Measurements from ENCODE around the gene MOGAT3.
"Not testable (repeated sequence)": the region's sequence is repeated elsewhere in the genome, so short reads cannot be mapped to it uniquely, and the experiment has no call there.

The MOGAT3 gene

DNA sequence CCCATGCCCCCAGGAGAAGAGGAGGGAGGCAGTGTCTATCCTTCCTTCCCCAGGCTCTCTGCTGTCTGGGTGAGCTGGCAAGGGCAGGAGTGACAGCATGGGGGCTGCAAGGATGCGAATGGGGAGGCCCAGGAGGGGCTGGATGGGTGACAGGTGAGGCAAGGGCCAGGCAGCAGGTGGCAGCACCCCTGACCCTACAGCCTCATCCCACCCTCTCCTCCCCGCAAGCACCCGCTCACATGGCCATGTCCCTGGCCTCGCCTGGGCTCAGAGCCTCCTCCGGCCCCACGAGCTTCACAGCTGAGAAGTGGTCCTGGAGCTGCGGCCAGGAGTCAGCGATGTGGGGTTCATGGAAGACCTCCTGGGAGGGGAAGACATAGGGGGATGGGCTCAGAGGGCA, 11.2 kb upstream of the MOGAT3 start:
- DNase-seq (ENCODE audit: insufficient read length) (no peak), FAIRE-seq (no peak)
- TF ChIP-seq TAF1 (IDR thresholded peaks at IDR 0.05; ENCODE audit: borderline replicate concordance, low read depth, low read length) (no peak), POLR2AphosphoS5 (IDR thresholded peaks at IDR 0.05; ENCODE audit: low read depth, low read length) (no peak), POLR2A (IDR thresholded peaks at IDR 0.05; ENCODE audit: low read depth, low read length) (no peak)

DNA sequence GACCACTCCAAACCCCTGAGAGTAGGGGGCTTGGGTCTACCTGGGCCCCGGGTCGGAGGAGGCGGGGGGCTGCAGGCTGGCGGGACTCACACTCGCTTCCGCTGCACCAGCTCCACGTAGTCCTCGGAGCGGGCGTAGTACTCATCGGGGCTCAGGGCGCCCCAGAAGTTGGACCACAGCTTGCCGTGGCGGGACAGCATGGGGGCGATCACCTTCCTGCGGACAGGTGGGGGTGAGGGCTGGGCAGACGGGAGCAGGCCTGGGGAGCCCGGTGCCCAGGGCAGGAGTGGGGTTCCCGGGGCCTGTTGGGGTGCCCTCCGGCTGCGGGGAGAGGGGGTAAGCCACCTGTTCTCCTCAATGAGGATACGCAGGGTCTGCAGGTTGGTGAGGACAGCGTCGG, 10.7 kb upstream of the MOGAT3 start:
- no peak for TF ChIP-seq TAF1 (IDR thresholded peaks at IDR 0.05; ENCODE audit: borderline replicate concordance, low read depth, low read length)
- no peak for TF ChIP-seq POLR2AphosphoS5 (IDR thresholded peaks at IDR 0.05; ENCODE audit: low read depth, low read length)
- no peak for TF ChIP-seq POLR2A (IDR thresholded peaks at IDR 0.05; ENCODE audit: low read depth, low read length)
- DNase-seq (ENCODE audit: insufficient read length) (no peak), FAIRE-seq (no peak)

DNA sequence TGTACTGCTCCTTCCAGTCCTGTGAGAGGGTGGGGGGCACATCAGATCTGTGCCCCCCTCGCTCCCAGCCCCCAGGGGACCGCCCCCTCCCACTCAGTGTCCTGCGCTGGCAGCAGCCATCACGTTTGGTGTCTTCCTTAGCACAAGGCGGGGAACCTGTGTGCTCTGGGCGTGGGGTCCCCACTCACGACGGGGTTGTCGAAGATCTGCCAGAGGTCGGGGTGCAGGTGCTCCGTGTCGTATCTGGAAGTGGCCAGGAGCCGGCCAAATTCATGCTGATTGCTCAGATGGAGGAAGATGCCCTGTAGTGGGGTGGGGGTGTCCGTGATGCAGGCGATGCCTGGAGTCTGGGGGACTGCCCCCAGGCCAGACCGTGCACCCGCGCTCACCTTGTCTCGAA, 9.3 kb upstream of the MOGAT3 start:
- no peak for FAIRE-seq
- no peak for DNase-seq (ENCODE audit: insufficient read length)
- TF ChIP-seq POLR2A (IDR thresholded peaks at IDR 0.05; ENCODE audit: low read depth, low read length) (no peak), POLR2AphosphoS5 (IDR thresholded peaks at IDR 0.05; ENCODE audit: low read depth, low read length) (no peak), TAF1 (IDR thresholded peaks at IDR 0.05; ENCODE audit: borderline replicate concordance, low read depth, low read length) (no peak)

DNA sequence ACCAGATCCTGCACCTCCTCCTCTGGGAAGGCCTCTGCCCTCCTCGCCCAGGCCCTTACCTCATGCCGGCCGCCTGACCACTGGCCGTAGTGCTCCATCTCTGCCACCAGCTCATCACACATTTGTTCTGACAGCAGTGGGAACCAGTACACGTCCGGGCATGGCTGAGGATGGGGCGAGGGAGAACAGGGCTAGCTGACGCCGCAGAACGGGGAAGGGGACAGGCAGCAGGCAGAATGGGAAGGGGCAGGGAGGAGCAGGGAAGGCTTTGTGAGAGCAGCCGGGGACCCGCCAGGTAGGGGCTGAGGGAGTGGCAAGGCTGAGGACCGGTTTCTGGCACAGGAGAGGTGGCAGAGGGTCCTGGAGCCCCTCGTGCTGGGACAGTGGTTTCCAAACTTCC, 8.0 kb upstream of the MOGAT3 start:
- FAIRE-seq (no peak), DNase-seq (ENCODE audit: insufficient read length) (no peak)
- no peak for TF ChIP-seq POLR2AphosphoS5 (IDR thresholded peaks at IDR 0.05; ENCODE audit: low read depth, low read length)
- no peak for TF ChIP-seq TAF1 (IDR thresholded peaks at IDR 0.05; ENCODE audit: borderline replicate concordance, low read depth, low read length)
- TF ChIP-seq POLR2A (IDR thresholded peaks at IDR 0.05; ENCODE audit: low read depth, low read length): no peak

DNA sequence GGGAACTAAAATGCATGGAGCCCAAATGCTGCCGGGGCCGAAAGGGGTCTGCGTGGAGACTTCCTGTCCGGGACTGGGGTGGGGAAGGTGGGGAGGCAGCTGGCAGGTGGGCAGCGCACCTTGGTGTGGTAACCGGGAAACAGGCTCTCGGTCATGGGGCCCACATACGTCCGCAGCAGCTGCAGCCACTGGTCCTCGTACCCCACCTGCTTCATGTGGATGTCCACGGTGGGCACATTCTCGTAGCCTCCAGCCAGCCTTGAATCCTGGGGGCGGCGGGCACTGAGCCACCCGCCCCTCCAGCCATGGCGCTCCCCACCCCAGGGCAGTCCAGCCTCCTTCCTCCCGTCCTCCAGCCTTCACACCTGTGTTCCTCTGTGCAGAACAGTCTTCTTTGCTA, 6.6 kb upstream of the MOGAT3 start:
- TF ChIP-seq POLR2AphosphoS5 (IDR thresholded peaks at IDR 0.05; ENCODE audit: low read depth, low read length): no peak
- no peak for TF ChIP-seq POLR2A (IDR thresholded peaks at IDR 0.05; ENCODE audit: low read depth, low read length)
- no peak for TF ChIP-seq TAF1 (IDR thresholded peaks at IDR 0.05; ENCODE audit: borderline replicate concordance, low read depth, low read length)
- DNase-seq (ENCODE audit: insufficient read length): no peak
- no peak for FAIRE-seq

DNA sequence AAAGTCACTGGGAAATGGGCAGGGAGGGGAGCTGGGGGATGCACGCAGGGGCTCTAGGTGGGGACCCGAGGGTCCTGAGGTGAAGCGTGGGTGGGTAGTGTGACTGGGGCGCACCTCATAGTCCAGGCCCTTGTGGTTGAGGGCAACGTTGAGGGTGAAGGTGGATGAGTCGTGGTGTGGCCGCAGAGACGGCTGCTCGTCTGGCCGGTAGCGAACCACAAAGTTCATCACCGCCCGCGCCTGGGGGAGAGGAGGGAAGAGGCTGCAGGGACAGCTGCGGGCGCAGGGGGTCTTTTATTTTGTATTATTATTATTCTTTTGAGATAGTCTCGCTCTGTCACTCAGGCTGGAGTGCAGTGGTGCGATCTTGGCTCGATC, 5.8 kb upstream of the MOGAT3 start:
- DNase-seq (ENCODE audit: insufficient read length): no peak
- FAIRE-seq: peak; percentile 66
- TF ChIP-seq POLR2A (IDR thresholded peaks at IDR 0.05; ENCODE audit: low read depth, low read length): no peak
- no peak for TF ChIP-seq TAF1 (IDR thresholded peaks at IDR 0.05; ENCODE audit: borderline replicate concordance, low read depth, low read length)
- TF ChIP-seq POLR2AphosphoS5 (IDR thresholded peaks at IDR 0.05; ENCODE audit: low read depth, low read length): no peak

DNA sequence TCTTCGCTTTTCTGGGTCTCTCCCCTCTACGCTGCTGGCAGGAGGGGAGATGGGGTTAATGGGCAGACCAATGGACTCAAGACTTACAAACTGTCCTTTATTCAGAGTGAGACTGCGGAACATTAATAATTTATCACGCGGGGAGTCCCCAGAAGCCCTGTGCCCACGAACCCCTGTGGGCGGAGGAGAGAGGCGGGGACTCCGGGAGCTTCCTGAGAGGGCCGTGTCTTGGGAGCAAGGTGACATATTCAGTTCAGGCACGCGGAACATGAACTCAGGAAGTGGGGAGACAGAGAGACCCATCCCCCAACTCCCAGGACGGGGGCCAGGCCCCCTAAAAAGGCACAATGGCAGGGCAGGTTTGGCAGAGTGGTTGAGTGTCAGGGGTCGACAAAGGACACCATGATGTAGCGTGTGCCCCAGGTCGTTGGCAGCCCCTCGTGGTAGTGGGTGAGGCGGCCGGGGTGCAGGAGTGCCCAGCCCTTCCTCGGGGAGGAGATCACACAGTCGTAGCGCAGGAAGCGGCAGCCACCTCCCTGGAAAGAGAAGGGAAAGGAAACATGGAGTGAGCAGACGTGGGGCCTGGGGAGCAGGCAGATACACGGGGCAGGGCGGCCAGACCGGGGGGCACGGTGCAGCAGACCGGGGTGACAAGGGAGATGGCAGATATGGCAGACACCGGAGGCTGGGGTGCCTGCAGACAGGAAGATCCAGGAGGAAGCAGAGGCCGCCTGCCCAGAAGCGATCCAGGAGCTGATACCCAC, 5.2 kb upstream of the MOGAT3 start:
- TF ChIP-seq TAF1 (IDR thresholded peaks at IDR 0.05; ENCODE audit: borderline replicate concordance, low read depth, low read length) (no peak), POLR2AphosphoS5 (IDR thresholded peaks at IDR 0.05; ENCODE audit: low read depth, low read length) (no peak), POLR2A (IDR thresholded peaks at IDR 0.05; ENCODE audit: low read depth, low read length) (no peak)
- DNase-seq (ENCODE audit: insufficient read length): no peak
- FAIRE-seq: no peak

DNA sequence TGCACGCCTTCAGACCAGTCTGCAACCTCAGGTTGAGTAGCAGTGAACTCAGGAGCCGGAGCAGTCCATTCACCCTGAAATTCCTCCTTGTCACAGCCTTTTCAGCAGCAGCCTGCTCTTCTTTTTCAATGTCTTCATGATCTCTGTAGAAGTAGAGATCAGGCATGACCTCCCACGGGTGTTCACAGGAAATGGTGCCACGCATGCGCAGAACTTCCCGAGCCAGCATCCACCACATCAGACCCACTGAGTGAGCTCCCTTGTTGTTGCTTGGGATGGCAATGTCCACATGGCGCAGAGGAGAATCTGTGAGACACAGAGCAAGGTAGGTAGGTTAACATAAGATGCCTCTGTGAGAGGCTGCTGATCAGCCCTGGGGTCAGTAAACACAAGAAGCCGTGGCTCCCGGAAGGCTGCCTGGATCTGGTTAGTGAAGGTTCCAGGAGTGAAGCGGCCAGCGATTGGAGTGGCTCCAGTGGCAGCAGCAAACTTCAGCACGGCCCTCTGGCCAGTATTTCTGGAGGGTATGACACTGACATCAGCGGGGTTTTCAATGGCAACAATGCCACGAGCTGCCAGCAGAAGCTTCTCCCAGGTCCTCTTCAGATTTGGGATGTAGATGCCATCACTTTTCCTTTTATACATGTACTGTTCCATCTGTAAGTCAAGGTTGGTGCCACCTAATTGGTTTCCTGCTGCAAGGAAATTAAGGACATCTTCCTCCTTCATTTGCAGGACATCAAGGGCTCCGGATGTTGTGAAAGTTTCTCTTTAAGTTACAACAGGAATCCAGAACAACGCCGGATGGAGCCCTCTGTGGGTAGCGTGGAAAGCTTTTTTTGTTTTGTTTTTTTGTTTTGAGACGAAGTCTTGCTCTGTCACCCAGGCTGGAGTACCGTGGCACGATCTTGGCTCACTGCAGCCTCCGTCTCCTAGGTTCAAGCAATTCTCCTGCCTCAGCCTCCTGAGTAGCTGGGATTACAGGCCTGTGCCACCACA, 3.2 kb upstream of the MOGAT3 start:
- peak; percentile 77 for FAIRE-seq
- not testable (repeated sequence) for DNase-seq (ENCODE audit: insufficient read length)

DNA sequence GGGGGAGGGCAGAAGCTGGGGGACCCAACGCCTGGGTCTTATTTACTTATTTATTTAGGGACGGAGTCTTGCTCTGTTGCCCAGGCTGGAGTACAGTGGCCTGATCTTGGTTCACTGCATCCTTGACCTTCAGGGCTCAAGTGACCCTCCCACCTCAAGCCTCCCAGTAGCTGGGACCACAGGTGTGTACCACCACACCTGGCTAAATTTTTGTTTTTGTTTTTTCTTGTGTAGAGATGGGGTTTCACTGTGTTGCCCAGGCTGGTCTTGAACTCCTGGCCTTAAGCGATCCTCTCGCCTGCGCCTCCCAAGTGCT, 1.7 kb upstream of the MOGAT3 start:
- no peak for FAIRE-seq

DNA sequence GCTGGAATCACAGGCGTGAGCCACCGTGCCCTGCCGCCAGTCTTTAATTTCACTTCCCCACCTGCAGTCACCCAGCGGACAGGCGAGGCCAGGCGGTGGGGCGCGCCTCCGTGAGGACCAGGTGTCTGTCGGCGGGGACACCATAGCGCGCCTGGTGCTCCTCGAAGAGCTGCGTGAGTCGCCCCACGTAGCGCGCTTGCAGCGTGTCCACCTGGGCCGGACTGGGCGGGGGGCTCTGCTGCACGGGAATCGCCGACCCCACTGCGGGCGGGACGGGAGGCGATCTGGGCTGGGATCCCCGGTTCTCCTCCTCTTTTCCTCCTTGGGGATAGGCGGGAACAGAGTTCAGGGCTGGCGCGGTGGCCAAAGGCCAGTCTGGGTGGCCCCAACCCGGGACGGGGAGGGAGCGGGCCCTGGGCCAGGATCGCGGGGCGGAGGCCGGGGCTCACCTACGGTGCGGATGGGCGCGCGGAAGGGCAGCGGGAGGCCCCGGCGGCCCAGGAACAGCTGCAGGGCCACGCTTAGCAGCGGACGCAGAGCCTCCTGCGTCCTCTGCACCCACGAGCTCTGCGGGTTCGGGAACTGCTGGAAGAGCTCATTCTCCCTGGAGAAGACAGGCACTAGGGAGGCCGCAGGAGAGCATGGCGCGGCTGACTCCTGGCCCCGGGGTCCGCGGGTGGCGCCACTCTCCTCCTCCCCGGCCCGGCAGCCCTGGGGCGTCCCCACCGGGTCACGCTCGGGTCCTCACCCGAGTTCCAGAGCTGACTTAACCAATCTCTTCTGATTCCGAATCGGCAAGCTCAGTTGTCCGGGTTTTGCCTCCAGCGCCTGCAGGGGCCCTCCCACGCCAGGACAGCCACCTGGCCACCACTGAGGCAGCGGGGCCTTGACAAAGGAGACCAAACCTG, 1.1 kb upstream of the MOGAT3 start:
- DNase-seq (ENCODE audit: insufficient read length): no peak
- no peak for TF ChIP-seq TAF1 (IDR thresholded peaks at IDR 0.05; ENCODE audit: borderline replicate concordance, low read depth, low read length)
- TF ChIP-seq POLR2A (IDR thresholded peaks at IDR 0.05; ENCODE audit: low read depth, low read length): no peak
- TF ChIP-seq POLR2AphosphoS5 (IDR thresholded peaks at IDR 0.05; ENCODE audit: low read depth, low read length): no peak
- no peak for FAIRE-seq

More for the DNA sequence above, 1.7 kb upstream of the MOGAT3 start:
- no peak for DNase-seq (ENCODE audit: insufficient read length)
- TF ChIP-seq POLR2AphosphoS5 (IDR thresholded peaks at IDR 0.05; ENCODE audit: low read depth, low read length) (no peak), TAF1 (IDR thresholded peaks at IDR 0.05; ENCODE audit: borderline replicate concordance, low read depth, low read length) (no peak), POLR2A (IDR thresholded peaks at IDR 0.05; ENCODE audit: low read depth, low read length) (no peak)

DNA sequence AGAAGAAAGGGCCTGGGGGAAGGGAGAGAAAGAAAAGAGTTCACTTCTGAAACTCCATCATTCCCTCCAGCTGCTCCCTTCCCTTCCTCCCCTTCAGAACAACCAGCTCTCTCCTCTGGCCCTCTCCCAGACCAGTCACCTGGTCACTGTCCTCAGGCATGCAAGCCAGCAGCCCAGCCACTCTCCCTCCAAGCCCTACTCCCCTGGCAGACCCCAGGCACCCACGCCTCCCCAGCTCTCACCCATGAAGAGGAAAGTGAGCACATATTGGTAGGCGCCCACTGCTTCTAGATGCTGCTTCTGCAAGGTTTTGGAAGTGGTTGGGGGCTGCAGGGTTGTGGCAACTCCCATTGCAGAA, 353 bp downstream of the MOGAT3 start:
- no peak for DNase-seq (ENCODE audit: insufficient read length)
- TF ChIP-seq TAF1 (IDR thresholded peaks at IDR 0.05; ENCODE audit: borderline replicate concordance, low read depth, low read length): no peak
- TF ChIP-seq POLR2AphosphoS5 (IDR thresholded peaks at IDR 0.05; ENCODE audit: low read depth, low read length): no peak
- TF ChIP-seq POLR2A (IDR thresholded peaks at IDR 0.05; ENCODE audit: low read depth, low read length): no peak
- no peak for FAIRE-seq

DNA sequence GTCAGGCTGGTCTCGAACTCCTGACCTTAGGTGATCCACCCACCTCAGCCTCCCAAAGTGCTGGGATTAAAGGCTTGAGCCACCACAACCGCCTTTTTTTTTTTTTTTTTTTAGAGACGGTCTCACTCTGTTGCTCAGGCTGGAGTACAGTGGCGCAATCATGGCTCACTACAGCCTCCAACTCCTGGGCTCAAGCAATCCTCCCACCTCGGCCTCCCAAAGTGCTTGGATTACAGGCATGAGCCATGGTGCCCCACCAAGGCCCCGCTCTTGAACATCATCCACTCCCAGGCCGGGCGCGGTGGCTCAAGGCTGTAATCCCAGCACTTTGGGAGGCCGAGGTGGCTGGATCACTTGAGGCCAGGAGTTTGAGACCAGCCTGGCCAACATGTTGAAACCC, 1.3 kb downstream of the MOGAT3 start:
- not testable (repeated sequence) for FAIRE-seq; DNase-seq (ENCODE audit: insufficient read length)
